GM19438 (cell line): ENCODE results near the gene ASIC5.

Experiments
- ATAC-seq: cut with Tn5 transposase; IDR thresholded peaks from one replicate; pipeline ENCODE4 v1.9.1; 2021; ENCODE audit warnings: low read depth; ENCODE audit not compliant: unreplicated experiment

Gene ASIC5

DNA sequence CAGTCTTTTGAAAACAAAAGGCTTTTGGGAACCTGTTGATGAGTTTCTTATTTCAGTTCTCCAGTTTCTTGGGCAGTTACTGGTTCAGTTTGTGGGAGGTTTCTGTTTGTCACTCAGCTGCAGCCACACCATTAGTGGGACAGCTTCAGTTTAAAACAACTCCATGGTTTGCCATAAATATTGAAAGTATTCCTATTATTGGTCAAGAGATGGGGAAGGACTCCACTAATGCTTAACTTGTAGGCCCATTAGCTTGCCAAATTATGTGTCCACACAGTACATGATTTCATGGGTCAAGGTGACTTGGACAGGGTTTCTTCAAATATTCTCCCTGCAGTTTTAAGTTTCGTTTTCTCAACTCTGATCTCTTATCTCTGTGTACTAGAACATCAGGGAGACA is 15.5 kb upstream of the ASIC5 start:
- ATAC-seq, result peak; percentile 63

DNA sequence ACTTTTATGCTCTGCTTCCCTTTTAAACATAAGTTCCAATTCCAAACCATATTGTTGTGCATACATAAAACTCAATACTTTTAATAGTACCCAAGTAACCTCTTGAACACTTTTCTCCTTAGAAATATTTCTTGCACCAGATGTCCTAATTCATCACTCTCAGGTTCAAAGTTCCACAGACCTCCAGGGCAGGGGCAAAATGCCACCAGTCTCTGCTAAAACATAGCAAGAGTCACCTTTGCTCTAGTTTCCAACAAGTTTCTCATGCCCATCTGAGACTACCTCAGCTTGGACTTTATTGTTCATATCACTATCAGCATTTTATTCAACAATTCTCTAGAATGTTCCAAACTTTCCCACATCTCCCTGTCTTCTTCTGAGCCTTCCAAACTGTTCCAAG is 13.7 kb upstream of the ASIC5 start:
- ATAC-seq, result no peak

DNA sequence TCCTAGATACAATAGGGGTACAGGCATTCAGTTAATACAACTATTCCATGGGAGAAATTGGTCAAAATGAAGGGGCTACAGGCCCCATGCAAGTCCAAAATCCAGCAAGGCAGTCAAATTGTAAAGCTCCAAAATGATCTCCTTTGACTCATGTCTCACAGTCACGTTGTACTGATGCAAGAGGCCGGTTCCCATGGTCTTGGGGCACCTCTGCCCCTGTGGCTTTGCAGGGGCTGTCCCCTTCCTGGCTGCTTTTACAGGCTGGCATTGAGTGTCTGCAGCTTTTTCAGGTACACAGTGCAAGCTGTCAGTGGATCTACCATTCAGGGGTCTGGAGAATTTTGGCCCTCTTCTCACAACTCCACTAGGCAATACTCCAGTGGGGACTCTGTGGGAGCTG is 12.5 kb upstream of the ASIC5 start:
- no peak for ATAC-seq

DNA sequence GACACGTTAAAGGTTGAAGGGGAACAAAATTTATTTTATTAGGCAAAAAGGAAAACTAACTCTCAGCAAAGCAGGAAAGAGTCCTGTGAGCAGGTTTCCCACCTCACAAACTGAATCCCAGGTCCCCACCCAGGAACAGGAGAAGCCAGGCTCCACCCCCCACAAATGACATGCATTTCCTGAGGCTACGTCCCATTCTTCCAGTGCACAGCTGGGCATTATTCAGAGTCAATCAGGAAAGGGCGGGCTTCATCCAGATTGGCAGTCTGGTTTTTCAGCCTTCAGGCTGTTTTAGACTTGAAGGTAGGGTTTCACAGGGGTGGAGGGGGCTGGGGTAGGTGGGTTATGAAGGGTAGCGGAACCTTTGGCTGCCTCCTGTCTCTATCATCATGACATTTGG is 11.9 kb upstream of the ASIC5 start:
- no peak for ATAC-seq

DNA sequence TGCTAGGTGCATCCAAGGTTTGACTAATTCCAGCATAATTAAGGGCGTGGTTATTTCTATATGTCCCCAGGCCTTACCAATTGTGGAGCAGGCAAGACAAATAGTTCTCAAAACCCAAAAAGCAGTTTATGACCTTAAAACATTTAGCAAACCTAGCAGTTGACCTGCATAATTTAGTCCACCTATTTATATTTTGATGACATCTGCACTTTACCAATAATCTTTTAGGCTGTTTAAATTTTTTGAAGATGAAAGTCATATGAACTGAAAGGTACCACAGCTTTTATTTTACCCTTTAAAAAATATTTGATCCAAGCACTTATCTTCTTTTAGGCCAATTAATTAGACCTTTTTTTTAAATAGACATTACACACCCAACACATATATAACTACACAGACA is 9.8 kb upstream of the ASIC5 start:
- ATAC-seq, result no peak

DNA sequence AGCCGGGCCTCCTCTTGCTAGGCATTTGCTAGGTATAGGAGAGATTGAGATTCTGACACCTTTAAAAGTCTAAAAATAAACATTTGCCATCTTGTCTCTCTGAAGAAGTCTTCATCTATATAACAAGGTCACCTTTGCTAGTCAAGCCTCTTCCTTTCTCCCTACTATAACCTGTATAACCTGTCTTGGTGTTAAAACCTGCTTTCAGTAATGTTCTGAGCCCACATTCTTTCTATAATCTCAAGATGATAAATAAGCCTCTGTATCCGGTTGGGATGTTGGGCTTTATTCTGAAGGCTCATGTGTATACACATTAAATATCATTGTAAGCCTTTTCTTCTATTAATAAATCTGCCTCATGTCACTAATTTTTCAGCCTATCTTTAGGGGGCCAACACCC is 10.2 kb downstream of the ASIC5 start:
- ATAC-seq, result no peak

DNA sequence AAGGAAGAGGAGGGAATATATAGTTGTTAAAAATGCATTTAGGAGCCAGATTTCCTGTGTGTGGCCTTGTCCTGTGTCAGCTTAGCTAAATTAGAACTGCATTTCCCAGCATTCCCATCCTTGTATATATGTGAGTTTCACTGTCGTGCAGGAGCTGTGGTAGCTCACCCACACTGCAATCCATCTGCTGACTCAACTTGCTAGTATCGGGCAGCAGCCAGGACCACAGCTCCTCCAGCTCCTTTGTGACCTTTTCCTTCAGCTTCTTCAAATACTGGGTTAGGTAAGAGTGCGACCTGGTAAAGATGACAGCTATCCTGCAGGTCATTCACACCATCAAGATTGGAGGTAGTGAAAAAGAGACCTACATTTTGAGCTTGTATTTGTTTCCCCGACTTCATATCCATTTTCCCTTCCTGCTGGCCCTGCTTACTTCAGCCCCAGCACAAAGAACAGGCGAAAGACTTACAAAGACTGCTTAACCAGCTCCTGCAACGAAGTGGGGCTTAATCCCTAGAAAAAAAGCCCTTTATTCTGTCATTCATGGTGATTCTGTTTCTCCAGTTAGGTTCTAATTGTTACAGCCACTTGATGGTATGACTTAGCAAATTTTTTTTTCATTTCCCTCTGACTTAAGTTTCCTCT is 11.4 kb downstream of the ASIC5 start:
- no peak for ATAC-seq

DNA sequence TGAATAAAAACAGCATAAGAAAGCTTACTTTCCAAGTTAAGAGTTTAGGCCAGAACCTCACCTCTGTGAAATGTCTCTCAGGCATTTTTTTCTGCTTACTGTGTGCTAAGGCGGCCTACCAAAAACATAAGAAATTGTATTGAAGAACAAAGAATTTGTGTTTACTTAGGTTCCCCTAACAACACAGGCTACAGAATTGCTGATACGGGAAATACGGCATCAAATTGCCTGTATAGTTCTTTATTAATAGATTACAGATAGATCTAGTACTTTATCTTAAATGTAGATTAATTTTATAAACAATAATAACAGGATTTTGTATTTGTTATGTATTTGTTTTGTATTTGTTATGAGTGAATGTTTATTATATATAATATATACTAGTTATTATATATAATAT is 12.9 kb downstream of the ASIC5 start:
- ATAC-seq, result no peak

DNA sequence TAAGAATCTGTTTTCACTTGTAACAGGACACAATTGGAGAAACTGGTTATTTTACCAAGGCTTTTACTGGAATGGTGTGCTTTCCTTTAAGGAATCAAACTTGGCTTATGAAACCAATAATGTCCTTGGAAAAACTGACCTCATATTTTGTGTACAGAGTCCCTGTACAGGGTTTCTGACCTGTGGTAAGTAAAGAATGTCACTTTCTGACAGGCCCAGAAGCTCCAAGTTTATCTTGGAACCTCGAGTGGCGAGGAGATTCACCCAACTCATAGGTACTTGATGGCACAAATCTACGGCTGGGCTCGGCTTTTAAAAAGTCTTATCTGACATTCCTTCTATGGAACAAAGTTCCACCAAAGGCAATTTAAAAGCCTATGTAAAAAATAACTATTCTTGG is 17.0 kb downstream of the ASIC5 start:
- ATAC-seq, result no peak

DNA sequence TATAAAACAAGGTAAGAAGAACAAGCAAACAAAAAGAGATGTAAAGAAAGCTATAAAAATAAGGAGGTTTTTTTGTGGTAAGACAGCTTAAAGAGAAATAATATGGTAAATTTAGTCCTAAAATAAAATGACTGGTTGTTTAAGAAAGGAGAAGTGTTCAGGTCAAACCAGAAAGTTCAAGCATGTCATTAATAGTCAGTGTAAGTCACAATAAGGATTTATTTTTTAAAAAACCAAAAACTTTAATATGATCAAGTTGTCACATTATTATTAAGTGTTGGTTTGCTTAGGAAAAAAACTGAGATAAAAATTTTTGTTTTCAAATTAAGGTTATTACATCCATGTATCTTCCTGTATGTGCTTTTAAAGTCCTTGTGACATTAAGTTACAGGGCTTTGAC is 19.1 kb downstream of the ASIC5 start:
- no peak for ATAC-seq

DNA sequence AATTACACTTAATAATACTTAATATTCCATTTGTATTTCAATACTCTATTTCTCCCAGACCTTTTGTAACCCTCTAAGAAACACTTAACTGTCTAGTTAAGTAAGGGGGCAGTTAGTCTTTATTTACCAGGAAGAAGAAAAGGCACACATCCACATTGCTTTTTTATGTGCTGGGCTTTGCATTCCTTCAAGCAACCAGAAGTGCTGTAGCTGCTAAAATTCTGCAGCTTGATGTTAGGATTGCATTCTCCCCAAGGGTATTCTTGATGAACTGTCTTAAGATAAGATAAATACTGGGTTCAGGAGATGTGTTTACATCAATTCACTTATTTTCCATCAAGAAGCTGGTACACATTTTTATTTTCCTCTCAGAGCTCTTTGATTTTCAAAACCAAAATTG is 24.0 kb downstream of the ASIC5 start:
- ATAC-seq, result no peak

DNA sequence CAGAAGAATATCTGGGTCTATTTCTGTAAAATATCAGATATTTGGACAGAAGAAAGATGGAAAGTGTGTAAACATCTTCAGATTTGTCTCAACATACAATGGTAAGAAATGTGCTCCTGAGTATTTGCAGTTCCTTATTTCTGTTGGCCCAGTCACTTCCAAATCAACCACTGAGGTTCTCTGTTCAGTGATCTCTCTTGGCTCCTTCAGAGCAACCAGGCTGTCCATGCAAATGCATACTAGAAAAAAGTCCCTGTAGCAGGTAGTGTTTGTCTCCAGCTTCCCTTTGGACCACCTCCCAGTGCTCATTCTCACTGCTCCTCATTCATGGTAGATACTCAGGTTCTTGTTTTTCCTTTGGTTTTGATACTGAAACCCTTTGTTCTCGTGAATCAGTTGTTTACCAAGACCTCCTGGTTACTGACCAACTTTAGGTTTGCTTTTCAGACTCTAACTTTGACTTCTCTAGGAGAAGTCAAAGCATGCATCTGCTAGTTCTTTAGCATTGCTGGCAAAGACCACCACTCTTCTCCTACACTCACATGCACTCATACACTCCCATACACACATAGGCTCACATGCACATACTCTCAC is 28.8 kb downstream of the ASIC5 start:
- no peak for ATAC-seq

DNA sequence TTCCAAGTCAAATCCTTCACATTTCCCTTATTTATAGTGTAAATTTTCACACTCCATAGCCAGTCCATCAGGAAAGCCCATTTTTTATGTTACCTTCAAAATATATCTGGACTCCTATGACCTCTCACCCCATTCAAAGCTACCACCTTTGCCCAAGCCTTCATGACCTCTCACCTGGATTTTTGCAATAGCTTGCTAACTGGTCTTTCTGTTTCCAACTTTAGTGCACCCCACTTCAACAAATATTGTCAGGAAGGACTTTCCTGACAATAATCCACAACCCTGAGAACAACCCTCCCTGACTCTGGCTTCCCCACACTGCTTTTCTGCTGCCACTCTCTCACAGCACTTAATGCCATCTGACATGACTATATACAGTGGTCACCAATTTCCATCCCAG is 33.4 kb downstream of the ASIC5 start:
- no peak for ATAC-seq

DNA sequence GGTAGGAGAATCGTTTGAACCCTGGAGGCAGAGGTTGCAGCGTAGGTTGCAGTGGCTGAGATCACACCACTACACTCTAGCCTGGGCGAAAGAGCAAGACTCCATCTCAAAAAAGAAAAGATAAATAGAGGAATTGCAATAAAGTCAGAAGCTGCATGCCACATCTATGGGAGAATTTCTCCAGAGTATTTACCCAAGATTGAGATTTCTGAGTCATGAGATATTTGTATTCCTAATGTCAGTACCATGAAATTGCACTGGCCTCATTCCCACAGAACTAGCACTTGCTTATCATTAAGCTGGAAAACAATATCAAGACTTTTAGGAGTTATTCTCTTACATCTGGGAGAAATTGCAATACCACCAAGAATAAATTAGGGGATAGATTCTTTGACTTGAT is 37.4 kb downstream of the ASIC5 start:
- ATAC-seq, result no peak

DNA sequence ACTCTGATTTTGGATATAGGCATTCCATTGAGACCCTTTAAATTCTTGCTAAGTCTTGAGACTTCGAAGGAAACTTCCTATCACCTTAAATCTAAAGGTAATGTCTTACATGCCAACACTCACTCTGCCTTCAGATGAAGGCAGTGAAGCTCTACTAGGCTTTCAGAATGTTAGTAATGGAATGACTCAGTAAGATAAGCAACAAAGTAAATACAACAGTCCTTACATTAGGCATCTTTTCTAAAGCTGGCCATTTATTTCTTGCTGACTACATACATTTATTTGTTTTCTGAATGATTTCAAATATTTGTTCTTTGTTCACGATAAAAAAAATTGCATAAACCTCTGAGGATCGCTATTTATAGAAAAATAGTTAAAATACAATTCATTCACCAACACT is 43.5 kb downstream of the ASIC5 start:
- ATAC-seq, result no peak

DNA sequence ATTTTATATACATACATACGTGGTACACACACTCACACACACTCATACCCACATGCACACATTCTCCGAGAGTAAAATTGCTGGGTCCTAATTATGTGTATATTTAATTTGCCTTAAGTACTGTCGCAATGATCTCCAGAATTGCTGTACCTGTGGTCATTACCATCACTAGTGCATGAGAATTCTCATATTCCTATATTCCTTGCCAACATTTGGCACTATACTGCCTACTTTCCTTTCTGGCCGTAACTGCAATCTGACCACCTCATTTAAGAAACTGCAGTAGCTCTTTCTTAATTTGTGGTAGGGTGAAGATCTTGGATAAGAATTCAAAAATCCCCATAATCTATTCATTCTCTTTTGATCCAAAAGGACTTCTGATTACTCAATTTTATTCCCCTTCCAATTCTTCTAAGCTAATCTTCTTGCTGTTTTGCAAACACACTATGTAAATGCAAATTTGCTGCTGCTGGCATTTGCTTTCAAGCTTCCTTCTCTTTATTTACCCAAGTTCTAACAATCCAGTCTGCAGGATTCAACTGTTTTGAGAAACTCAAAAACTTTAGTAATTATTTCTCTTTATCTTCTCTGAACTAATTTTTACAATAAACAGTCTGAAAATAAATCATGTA is 45.1 kb downstream of the ASIC5 start:
- no peak for ATAC-seq

DNA sequence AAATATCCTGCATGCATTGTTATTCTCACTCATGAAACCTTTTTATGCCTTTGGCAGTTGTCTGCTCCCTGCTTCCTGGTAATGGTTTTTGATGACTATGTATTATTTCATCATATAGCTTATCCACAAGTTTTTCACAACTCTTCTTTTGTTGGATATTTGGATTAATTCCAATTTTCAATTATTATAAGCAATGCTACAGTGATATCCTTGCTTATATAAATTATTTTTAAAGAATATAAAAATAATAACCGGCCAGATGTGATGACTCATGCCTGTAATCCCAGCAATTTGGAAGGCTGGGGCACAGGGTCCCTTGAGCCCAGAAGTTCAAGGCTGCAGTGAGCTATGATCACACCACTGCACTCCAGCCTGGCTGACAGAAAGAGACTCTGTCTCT is 47.0 kb downstream of the ASIC5 start:
- no peak for ATAC-seq

DNA sequence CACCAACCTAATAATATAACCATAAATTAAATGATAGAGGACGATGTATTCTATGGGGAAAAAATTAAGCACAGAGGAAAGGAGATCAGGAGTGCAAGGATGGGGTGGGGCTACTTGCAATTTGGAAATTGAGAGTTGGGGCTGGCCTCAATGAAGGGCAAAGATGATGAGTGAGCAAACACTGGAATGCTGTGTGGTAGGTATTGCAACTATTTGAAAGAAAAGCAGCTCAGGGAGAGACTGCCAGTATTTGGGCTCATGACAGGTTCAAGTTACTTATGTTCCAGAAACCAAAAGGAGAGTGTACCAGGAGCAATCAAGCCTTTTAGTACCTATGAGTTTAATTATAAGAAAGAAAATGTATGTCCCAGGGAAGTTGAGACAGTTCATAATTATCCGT is 47.4 kb downstream of the ASIC5 start:
- no peak for ATAC-seq

DNA sequence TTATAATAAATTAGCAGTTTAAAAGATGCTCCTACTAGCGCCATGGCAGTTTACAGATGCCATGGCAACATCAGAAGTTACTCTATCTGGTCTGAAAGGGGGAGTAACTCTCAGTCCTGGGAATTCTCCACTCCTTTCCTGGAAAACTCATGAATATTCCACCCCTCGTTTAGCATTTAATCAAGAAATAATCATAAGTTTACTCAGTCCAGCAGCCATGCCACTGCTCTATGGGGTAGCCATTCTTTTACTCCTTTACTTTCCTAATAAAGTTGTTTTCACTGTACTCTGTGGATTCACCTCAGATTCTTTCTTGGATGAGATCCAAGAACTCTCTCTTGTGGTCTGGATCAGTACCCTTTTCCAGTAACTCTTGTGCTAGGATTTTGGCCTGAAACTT is 55.0 kb downstream of the ASIC5 start:
- ATAC-seq, result no peak

DNA sequence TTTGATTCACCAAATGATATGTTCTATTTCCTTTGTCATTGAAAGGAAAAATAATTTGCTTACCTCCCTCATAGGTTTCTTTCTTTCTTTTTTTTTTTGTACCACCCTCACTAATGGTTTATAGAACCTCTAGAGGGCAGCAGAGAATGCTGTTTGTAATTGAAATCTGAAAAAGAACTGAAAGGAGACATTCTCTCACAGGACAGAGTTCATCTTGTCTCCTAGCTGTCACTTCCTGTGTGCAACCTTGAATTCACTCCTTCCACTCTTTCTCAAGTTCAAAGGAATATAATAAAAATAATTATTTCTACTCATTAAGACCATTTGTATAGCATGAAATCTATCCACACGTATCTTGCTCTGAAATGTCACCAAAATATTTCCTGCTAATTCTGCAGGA is 56.2 kb downstream of the ASIC5 start:
- ATAC-seq, result peak; percentile 94

DNA sequence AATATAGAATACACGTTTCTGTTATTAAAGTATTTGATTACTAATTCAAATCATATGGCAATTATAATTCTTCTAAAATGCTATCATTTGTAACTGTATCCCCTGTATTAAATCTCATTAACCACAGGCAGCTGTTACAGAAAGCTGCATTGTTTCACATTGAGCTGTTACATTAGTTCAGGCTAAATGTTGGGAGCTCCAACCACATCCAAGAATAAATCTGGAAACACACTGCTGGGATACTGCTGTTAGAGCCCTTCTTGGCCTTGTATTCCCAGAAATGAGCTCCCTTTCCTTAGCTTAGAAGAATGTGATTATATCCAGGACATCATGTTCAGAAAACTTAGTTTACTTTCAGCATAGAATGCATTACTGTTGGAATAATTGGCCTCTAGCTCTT is 59.1 kb downstream of the ASIC5 start:
- ATAC-seq, result no peak

DNA sequence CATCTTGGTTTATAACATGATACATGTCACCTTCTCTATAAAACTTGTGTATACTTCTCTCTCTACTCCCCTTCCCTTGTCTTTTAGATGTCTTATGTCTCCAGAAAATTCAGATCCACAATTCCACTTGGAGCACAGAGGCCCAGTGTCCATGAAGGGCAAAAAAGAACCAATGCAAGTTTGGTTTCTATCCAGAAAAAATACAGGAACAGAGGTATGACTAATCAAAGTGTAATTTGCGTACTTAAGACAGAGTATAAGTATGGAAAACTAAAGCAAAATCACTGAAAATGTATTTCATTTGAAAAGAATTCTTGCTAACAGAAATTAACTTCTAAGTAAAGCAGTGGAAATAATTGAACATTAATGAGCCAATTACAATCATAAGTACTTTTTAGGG is 61.1 kb downstream of the ASIC5 start:
- ATAC-seq, result no peak
